Activated T-cell treated with anti-CD3 and anti-CD28 coated beads, Interleukin-2, amount 50 U/mL, for 72 hours (primary cell): ENCODE results near the gene SLC39A9. TPM values are rescaled to one million over a fixed set of nuclear protein-coding genes. Genes with fewer than 3 reads are reported as not detected.
"Not testable (repeated sequence)": the region's sequence is repeated elsewhere in the genome, so short reads cannot be mapped to it uniquely, and the experiment has no call there.

Experiments
- ATAC-seq, 2 donors: fragments of 150-1000 bp; cut with Tn5 transposase; replicated peaks in 1 of 2; 2 replicates each; pipeline ENCODE4 v1.10.0; 2021; ENCODE audit warnings: moderate library complexity in 2 of 2, mild to moderate bottlenecking in 1 of 2
- DNase-seq, 2 donors: peaks; one replicate each; pipeline ENCODE4 v3.0.0; 2021 to 2022; ENCODE audit warnings: mixed read lengths in 1 of 2
- H3K27ac Mint-ChIP-seq: one replicate; pipeline ENCODE4 v1.8.0; 2022; ENCODE audit warnings: mild to moderate bottlenecking, moderate library complexity, mixed read lengths
- H3K27me3 Mint-ChIP-seq: one replicate; pipeline ENCODE4 v1.8.0; 2022; ENCODE audit warnings: low read depth, mixed read lengths
- H3K36me3 Mint-ChIP-seq, 2 donors: one replicate each; pipeline ENCODE4 v1.8.0; 2022; ENCODE audit warnings: mixed read lengths in 2 of 2, mild to moderate bottlenecking in 1 of 2; ENCODE audit not compliant: insufficient read depth in 2 of 2
- H3K4me1 Mint-ChIP-seq: one replicate; pipeline ENCODE4 v1.8.0; 2022; ENCODE audit warnings: low read depth, mixed read lengths
- H3K4me3 Mint-ChIP-seq, 2 donors: one replicate each; pipeline ENCODE4 v1.8.0; 2022; ENCODE audit warnings: mild to moderate bottlenecking in 2 of 2, mixed read lengths in 2 of 2, moderate library complexity in 2 of 2
- H3K9me3 Mint-ChIP-seq, 2 donors: one replicate each; pipeline ENCODE4 v1.8.0; 2022; ENCODE audit warnings: mixed read lengths in 2 of 2
- total RNA-seq, 2 donors: library from RNA; stranded (reverse); gene quantifications; one replicate each; pipeline ENCODE4 v1.2.3, GENCODE V29; 2022

The SLC39A9 gene
- total RNA-seq, 2 donors from 2014 or later, result 85.8 to 93.3 TPM

GRCh38 chr14:69405762-69406161, 7.3 kb downstream of the SLC39A9 start:
- H3K27me3 Mint-ChIP-seq, result no peaks in the 10 kb centered on the region
- no peak overlapping the region for H3K4me3 Mint-ChIP-seq
- no peak overlapping the region for H3K27ac Mint-ChIP-seq
- H3K4me1 Mint-ChIP-seq, result peaks cover 26% of the 10 kb centered on the region
- peaks cover 2 to 8% of the 10 kb centered on the region in 2 donors for H3K36me3 Mint-ChIP-seq
- ATAC-seq, result peak in 1 of 2 donors; percentile 13
- no peak for DNase-seq
- peaks cover 0 to 3% of the 10 kb centered on the region in 2 donors for H3K9me3 Mint-ChIP-seq

GRCh38 chr14:69408331-69408960, 10.0 kb downstream of the SLC39A9 start:
- DNase-seq, result no peak
- peaks cover 2 to 8% of the 10 kb centered on the region in 2 donors for H3K36me3 Mint-ChIP-seq
- H3K4me3 Mint-ChIP-seq, result no peak overlapping the region
- H3K4me1 Mint-ChIP-seq, result peaks cover 10% of the 10 kb centered on the region
- H3K27ac Mint-ChIP-seq, result no peak overlapping the region
- H3K27me3 Mint-ChIP-seq, result no peaks in the 10 kb centered on the region
- no peak for ATAC-seq
- peaks cover 0 to 3% of the 10 kb centered on the region in 2 donors for H3K9me3 Mint-ChIP-seq

DNA sequence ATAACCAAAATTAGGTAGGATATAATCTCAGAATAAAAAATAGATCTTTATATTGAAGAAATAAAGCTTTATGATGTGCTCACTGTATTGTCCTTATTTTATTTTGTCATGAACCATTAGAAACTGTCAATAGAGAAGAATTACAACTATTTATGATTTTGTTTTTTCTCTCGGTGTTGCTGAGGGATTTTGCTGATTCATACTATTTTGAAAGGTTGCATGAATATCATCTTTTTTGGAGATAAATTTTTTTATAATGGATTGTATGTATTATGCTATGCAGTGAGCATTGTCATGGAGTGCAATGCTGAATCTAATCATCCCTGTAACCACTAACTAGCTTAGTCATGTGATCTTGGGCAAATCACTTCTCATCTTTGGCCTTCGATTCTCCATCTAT, 15.0 kb downstream of the SLC39A9 start:
- Mint-ChIP-seq H3K4me1 (no peaks in the 10 kb centered on the region), H3K27ac (no peak overlapping the region), H3K27me3 (no peaks in the 10 kb centered on the region), H3K4me3 (no peak overlapping the region), H3K9me3 (peaks cover 5 to 6% of the 10 kb centered on the region in 2 donors), H3K36me3 (peaks cover 4 to 9% of the 10 kb centered on the region in 2 donors)
- DNase-seq (no peak), ATAC-seq (no peak)

DNA sequence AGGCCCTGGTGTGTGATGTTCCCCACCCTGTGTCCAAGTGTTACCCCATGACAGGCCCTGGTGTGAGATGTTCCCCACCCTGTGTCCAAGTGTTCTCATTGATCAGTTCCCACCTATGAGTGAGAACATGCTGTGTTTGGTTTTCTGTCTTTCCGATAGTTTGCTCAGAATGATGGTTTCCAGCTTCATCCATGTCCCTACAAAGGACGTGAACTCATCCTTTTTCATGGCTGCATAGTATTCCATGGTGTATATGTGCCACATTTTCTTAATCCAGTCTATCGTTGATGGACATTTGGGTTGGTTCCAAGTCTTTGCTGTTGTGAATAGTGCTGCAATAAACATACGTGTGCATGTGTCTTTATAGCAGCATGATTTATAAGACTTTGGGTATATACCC, 17.6 kb downstream of the SLC39A9 start:
- H3K27ac Mint-ChIP-seq, H3K27me3 Mint-ChIP-seq, ATAC-seq, H3K4me3 Mint-ChIP-seq, H3K9me3 Mint-ChIP-seq, H3K36me3 Mint-ChIP-seq, DNase-seq: not testable (repeated sequence)
- H3K4me1 Mint-ChIP-seq, result peaks cover 19% of the 10 kb centered on the region

GRCh38 chr14:69423279-69423678, 24.8 kb downstream of the SLC39A9 start:
- Mint-ChIP-seq H3K27me3 (no peaks in the 10 kb centered on the region), H3K4me3 (no peak overlapping the region), H3K9me3 (no peaks in the 10 kb centered on the region), H3K36me3 (peaks cover 6 to 11% of the 10 kb centered on the region in 2 donors), H3K27ac (no peak overlapping the region), H3K4me1 (peaks cover 19% of the 10 kb centered on the region)
- ATAC-seq (no peak), DNase-seq (no peak)

GRCh38 chr14:69424149-69424923, 25.8 kb downstream of the SLC39A9 start:
- H3K27ac Mint-ChIP-seq, result no peak overlapping the region

DNA sequence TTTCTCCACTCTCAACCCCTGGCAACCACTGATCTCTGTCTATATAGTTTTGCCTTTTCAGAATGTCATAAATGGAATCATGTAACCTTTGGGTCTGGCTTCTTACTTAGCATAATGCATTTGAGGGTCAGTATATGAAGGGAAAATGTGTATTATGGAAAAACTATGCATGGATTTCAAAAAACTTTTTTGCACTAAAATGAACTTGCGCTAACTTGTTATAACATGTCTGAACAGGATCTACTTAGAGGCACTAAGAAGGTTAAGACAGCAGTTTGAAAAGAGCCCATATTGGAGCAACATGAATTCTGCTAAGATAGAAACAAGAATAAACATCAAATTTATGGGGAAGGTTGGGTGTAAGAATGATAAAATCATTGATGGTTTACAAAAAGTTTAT, 29.1 kb downstream of the SLC39A9 start:
- Mint-ChIP-seq H3K9me3 (no peaks in the 10 kb centered on the region), H3K27ac (no peak overlapping the region), H3K36me3 (peaks cover 9 to 11% of the 10 kb centered on the region in 2 donors), H3K27me3 (no peaks in the 10 kb centered on the region), H3K4me1 (no peaks in the 10 kb centered on the region), H3K4me3 (no peak overlapping the region)
- DNase-seq (no peak), ATAC-seq (no peak)

More at GRCh38 chr14:69424149-69424923, 25.8 kb downstream of the SLC39A9 start:
- H3K4me1 Mint-ChIP-seq, result peaks cover 13% of the 10 kb centered on the region
- no peaks in the 10 kb centered on the region for H3K27me3 Mint-ChIP-seq
- no peak overlapping the region for H3K4me3 Mint-ChIP-seq
- H3K9me3 Mint-ChIP-seq, result no peaks in the 10 kb centered on the region
- no peak for ATAC-seq
- no peak for DNase-seq
- peaks cover 6 to 11% of the 10 kb centered on the region in 2 donors for H3K36me3 Mint-ChIP-seq

DNA sequence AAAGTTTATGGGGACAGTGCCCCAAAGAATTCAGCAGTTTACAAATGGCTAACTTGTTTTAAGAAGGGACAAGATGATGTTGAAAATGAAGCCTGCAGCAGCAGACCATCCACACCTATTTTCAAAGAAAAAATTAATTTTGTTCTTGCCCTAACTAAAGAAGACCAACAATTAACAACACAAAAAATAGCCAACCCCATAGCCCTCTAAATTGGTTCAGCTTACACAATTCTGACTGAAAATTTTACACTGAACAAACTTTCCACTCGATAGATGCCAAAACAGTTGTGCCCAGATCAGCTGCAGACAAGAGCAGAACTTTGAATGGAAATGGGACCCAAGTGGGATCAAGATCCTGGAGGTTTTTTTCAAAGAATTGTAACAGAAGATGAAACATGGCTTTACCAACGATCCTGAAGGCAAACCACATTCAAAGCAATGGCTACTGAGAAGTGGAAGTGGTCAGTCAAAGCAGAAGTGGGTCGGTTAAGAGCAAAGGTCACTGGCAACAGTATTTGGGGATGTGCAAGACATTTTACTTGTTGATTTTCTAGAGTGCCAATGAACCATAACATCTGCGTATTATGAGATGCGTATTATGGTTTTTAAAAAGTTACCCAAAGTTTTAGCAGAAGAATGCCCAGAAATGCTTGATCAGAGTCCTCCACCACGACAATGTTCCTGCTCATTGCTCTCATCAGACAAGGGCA, 30.0 kb downstream of the SLC39A9 start:
- Mint-ChIP-seq H3K36me3 (peaks cover 9 to 11% of the 10 kb centered on the region in 2 donors), H3K4me3 (no peak overlapping the region), H3K9me3 (no peaks in the 10 kb centered on the region), H3K27ac (no peak overlapping the region), H3K4me1 (no peaks in the 10 kb centered on the region), H3K27me3 (no peaks in the 10 kb centered on the region)
- ATAC-seq (no peak), DNase-seq (no peak)

DNA sequence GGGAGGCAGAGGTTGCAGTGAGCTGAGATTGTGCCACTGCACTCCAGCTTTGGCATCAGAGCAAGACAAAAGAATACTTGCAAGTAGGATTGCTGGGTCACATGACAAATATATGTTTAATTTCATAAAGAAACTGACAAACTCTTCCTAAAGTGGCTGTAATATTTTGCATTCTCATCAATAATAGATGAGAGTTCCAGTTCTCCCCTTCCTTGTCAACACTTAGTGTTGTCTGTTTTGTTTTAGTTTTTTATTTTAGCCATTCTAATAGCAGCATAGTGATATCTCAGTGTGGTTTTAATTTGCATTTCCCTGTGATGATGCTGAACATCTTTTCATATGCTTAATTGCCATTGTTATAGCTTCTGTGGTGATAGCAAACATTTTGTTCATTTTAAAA, 31.2 kb downstream of the SLC39A9 start:
- peaks cover 9 to 11% of the 10 kb centered on the region in 2 donors for H3K36me3 Mint-ChIP-seq
- no peak for DNase-seq

GRCh38 chr14:69430306-69430939, 31.9 kb downstream of the SLC39A9 start:
- Mint-ChIP-seq H3K27me3 (no peaks in the 10 kb centered on the region), H3K36me3 (peaks cover 8 to 9% of the 10 kb centered on the region in 2 donors), H3K9me3 (no peaks in the 10 kb centered on the region)

More for the DNA sequence above, 31.2 kb downstream of the SLC39A9 start:
- H3K27ac Mint-ChIP-seq, result peak overlapping the region; percentile 83
- no peak overlapping the region for H3K4me3 Mint-ChIP-seq
- H3K4me1 Mint-ChIP-seq, result no peaks in the 10 kb centered on the region
- H3K9me3 Mint-ChIP-seq, result no peaks in the 10 kb centered on the region
- no peaks in the 10 kb centered on the region for H3K27me3 Mint-ChIP-seq
- ATAC-seq, result no peak

GRCh38 chr14:69432364-69432763, 33.9 kb downstream of the SLC39A9 start:
- DNase-seq (no peak), ATAC-seq (no peak)
- no peak overlapping the region for H3K4me3 Mint-ChIP-seq
- H3K27ac Mint-ChIP-seq, result no peak overlapping the region
- no peaks in the 10 kb centered on the region for H3K27me3 Mint-ChIP-seq
- H3K9me3 Mint-ChIP-seq, result no peaks in the 10 kb centered on the region
- no peaks in the 10 kb centered on the region for H3K4me1 Mint-ChIP-seq
- peaks cover 3 to 7% of the 10 kb centered on the region in 2 donors for H3K36me3 Mint-ChIP-seq

More at GRCh38 chr14:69430306-69430939, 31.9 kb downstream of the SLC39A9 start:
- ATAC-seq (no peak), DNase-seq (no peak)
- no peaks in the 10 kb centered on the region for H3K4me1 Mint-ChIP-seq
- no peak overlapping the region for H3K4me3 Mint-ChIP-seq
- no peak overlapping the region for H3K27ac Mint-ChIP-seq

DNA sequence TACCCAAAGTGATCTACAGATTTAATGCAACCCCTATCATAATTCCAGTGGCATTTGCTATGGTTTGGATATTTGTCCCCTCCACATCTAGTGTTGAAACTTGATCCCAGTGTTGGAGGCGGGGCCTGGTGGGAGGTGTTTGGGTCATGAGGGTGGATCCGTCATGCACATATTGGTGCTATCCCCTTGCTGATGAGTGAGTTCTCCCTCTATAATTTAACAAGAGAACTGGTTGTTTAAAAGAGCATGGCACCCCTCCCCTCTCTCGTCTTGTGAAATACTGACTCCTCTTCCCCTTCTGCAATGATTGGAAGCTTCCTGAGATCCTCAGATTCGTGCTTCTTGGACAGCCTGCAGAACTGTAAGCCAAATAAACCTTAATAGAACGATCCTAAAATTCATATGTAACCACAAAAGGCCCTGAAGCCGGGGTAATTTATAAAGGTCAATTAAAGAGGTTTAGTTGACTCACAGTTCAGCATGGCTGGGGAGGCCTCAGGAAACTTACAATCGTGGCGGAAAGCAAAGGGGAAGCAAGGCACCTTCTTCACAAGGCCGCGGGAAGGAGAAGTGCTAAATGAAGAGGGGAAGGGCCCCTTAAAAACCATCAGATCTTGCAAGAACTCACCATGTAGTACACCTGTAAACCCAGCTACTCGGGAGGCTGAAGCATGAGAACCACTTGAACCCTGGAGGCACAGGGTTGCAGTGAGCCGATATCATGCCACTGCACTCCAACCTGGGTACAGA, 41.2 kb downstream of the SLC39A9 start:
- H3K36me3 Mint-ChIP-seq, result peaks cover 0 to 18% of the 10 kb centered on the region in 2 donors
- DNase-seq (no peak), ATAC-seq (no peak)
- H3K4me1 Mint-ChIP-seq, result peaks cover 34% of the 10 kb centered on the region
- no peak overlapping the region for H3K4me3 Mint-ChIP-seq
- H3K27me3 Mint-ChIP-seq, result no peaks in the 10 kb centered on the region
- H3K9me3 Mint-ChIP-seq, result no peaks in the 10 kb centered on the region
- peak overlapping the region; percentile 41 for H3K27ac Mint-ChIP-seq
